Measurements from ENCODE around the gene TBL3. TPM values are rescaled to one million over a fixed set of nuclear protein-coding genes. Genes with fewer than 3 reads are reported as not detected.

Gene TBL3
- total and polyA plus RNA-seq, 9 of the 15 experiments (the other 6 are each of a cell fraction or from before 2014, with no cell fraction given), result 0.97 to 117 (median 24.5) TPM

- TF ChIP-seq SMAD1 (IDR thresholded peaks at IDR 0.05; ENCODE audit: low read depth, low read length, partially characterized antibody) (no peak), ZNF766 (CRISPR knock-in tag; conservative IDR thresholded peaks at IDR 0.05) (0 out of 2 replicates have a peak, but pooled peaks have one; percentile 53), KDM1A (IDR thresholded peaks at IDR 0.05) (no peak), UBTF (IDR thresholded peaks at IDR 0.05; ENCODE audit: borderline replicate concordance in 1 of 2, low read depth in 2 of 2, low read length in 2 of 2) (no peak), ZNF785 (CRISPR knock-in tag; IDR thresholded peaks at IDR 0.05) (no peak), ZNF655 (CRISPR knock-in tag; IDR thresholded peaks at IDR 0.05) (no peak), ZNF384 (IDR thresholded peaks at IDR 0.05; ENCODE audit: low read depth, low read length) (peak; percentile 43; the same call in 1 of the 2 replicates), KAT2B (IDR thresholded peaks at IDR 0.05; ENCODE audit: low read depth, low read length) (no peak), L3MBTL2 (IDR thresholded peaks at IDR 0.05) (peak; percentile 83), YY1 (IDR thresholded peaks at IDR 0.05; ENCODE audit: borderline replicate concordance in 1 of 3, control insufficient read depth in 1 of 3, extremely low read depth in 1 of 3, insufficient read depth in 3 of 3, insufficient read length in 1 of 3, insufficient replicate concordance in 2 of 3, low read depth in 1 of 3, low read length in 2 of 3) (peak; percentile 99 to 100 (median 100)), JUN (IDR thresholded peaks at IDR 0.05; ENCODE audit: borderline replicate concordance, low read depth, low read length) (peak; percentile 84), JUN (CRISPR knock-in tag; IDR thresholded peaks at IDR 0.05; ENCODE audit: borderline replicate concordance) (no peak), ELF4 (CRISPR knock-in tag; IDR thresholded peaks at IDR 0.05) (peak; percentile 93)
- TF ChIP-seq, protein P1, sequence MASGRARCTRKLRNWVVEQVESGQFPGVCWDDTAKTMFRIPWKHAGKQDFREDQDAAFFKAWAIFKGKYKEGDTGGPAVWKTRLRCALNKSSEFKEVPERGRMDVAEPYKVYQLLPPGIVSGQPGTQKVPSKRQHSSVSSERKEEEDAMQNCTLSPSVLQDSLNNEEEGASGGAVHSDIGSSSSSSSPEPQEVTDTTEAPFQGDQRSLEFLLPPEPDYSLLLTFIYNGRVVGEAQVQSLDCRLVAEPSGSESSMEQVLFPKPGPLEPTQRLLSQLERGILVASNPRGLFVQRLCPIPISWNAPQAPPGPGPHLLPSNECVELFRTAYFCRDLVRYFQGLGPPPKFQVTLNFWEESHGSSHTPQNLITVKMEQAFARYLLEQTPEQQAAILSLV (tag; IDR thresholded peaks at IDR 0.05), result no peak
- TF ChIP-seq, protein P2, sequence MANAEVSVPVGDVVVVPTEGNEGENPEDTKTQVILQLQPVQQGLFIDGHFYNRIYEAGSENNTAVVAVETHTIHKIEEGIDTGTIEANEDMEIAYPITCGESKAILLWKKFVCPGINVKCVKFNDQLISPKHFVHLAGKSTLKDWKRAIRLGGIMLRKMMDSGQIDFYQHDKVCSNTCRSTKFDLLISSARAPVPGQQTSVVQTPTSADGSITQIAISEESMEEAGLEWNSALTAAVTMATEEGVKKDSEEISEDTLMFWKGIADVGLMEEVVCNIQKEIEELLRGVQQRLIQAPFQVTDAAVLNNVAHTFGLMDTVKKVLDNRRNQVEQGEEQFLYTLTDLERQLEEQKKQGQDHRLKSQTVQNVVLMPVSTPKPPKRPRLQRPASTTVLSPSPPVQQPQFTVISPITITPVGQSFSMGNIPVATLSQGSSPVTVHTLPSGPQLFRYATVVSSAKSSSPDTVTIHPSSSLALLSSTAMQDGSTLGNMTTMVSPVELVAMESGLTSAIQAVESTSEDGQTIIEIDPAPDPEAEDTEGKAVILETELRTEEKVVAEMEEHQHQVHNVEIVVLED (CRISPR knock-in tag; IDR thresholded peaks at IDR 0.05), result peak; percentile 90
- TF ChIP-seq, protein P3, sequence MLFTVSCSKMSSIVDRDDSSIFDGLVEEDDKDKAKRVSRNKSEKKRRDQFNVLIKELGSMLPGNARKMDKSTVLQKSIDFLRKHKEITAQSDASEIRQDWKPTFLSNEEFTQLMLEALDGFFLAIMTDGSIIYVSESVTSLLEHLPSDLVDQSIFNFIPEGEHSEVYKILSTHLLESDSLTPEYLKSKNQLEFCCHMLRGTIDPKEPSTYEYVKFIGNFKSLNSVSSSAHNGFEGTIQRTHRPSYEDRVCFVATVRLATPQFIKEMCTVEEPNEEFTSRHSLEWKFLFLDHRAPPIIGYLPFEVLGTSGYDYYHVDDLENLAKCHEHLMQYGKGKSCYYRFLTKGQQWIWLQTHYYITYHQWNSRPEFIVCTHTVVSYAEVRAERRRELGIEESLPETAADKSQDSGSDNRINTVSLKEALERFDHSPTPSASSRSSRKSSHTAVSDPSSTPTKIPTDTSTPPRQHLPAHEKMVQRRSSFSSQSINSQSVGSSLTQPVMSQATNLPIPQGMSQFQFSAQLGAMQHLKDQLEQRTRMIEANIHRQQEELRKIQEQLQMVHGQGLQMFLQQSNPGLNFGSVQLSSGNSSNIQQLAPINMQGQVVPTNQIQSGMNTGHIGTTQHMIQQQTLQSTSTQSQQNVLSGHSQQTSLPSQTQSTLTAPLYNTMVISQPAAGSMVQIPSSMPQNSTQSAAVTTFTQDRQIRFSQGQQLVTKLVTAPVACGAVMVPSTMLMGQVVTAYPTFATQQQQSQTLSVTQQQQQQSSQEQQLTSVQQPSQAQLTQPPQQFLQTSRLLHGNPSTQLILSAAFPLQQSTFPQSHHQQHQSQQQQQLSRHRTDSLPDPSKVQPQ (CRISPR knock-in tag; IDR thresholded peaks at IDR 0.05; ENCODE audit: borderline replicate concordance), result no peak
- TF ChIP-seq, protein P4, sequence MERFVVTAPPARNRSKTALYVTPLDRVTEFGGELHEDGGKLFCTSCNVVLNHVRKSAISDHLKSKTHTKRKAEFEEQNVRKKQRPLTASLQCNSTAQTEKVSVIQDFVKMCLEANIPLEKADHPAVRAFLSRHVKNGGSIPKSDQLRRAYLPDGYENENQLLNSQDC (CRISPR knock-in tag; IDR thresholded peaks at IDR 0.05), result peak; percentile 53; the same call in 1 of the 2 replicates
Observed at GRCh38 chr16:1971796-1972489, at the start of gene TBL3 (continued).
